Thyroid gland (tissue), 4 donors: ENCODE data around the gene KLK5.

Experiments used
- CTCF ChIP-seq, 6 experiments: fragments of 200-600 bp in 3 of 6; fragments of 450-650 bp in 3 of 6; sonication (generic) in 3 of 6; IDR thresholded peaks; one replicate each; pipeline ENCODE4 v1.5.1; 2016 to 2019; ENCODE audit warnings: antibody characterized with exemption in 6 of 6, mild to moderate bottlenecking in 2 of 6, inconsistent platforms in 1 of 6, moderate library complexity in 1 of 6
- POLR2A ChIP-seq, 2 donors: fragments of 450-650 bp; IDR thresholded peaks; one replicate each; pipeline ENCODE4 v1.6.1; 2017; ENCODE audit warnings: antibody characterized with exemption in 2 of 2, mild to moderate bottlenecking in 2 of 2, moderate library complexity in 1 of 2

GRCh38 chr19:50992666-50993035 is 39.8 kb upstream of the KLK5 start:
- TF ChIP-seq POLR2A (IDR thresholded peaks at IDR 0.05) (no peak), CTCF (IDR thresholded peaks at IDR 0.05) (no peak)
